Dermis blood vessel endothelial cell (primary cell): ENCODE results near the gene THUMPD3. TPM values are rescaled to one million over a fixed set of nuclear protein-coding genes. Genes with fewer than 3 reads are reported as not detected.

Experiments
- DNase-seq: peaks from one replicate; pipeline ENCODE4 v3.0.0; 2010
- total RNA-seq: library from RNA; depleted of rRNA; stranded (reverse); fragments of >200 nt; gene quantifications from 2 replicates; pipeline ENCODE4 v1.2.3, GENCODE V29; 2014

THUMPD3 gene
- total RNA-seq, 1 donor from 2014 or later = 23.5 TPM

DNA sequence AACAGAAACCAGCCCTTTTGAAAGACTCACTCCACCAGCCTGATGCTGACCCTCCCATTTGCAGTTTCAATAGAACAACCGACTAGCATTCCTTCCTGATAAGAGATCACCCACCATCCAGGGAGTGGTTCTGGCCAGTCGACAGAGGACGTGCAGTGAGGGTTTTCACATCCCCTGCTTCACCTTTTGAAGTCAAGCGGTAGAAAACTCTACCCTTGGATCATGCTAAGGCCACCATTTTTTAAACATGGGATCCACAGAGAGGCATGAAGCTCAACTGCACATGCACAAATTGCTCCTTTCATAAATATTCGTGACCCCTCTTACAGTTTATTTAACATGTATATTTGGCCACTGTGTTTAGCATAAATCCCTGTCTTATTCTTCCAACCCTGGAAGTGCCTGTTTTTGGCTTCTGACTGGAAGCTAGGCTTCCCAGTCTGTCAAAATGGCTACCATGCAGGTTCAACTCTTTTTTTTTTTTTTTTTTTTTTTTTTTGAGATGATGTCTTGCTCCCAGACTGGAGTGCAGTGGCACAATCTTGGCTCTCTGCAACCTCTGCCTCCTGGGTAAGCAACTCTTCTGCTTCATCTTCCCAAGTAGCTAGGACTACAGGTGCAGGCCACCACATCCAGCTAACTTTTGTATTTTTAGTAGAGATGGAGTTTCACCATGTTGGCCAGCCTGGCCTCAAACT, 1.0 kb upstream of the THUMPD3 start:
- DNase-seq = no peak

DNA sequence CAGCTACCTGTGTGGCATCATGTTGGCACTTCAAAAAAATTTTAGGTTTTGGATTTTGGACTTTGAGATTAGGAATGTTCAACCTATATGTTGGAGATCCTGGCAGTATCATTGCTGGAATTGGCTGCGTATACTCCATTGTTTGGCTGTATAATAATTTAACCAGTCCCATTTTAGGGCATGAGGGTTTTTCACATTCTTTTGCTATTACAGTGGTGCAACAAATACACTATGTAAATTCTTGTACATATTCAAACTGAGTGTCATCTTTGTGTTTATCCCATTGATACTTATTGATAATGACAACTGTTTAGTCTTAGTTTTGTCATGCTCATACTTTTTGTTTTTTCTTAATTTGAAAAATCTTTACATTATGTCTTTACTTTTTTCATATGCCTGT, 6.7 kb downstream of the THUMPD3 start:
- no peak for DNase-seq

DNA sequence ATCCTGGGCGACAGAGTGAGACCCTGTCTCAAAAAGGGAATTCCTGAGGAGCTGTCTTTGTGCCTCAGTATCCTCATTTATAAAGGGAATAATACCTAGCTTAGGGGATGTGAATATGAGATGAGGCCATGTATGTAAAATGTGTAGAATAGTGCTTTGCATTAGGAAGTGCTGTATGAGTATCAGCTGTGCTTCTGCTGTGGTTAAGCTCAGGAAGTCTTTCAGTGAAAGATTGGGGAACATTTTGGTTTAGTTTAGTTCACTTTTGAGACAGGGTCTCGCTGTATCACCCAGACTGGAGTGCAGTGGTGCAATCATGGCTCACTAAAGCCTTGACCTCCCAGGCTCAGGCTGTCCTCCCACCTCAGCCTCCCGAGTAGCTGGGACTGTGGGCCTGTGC, 10.6 kb downstream of the THUMPD3 start:
- DNase-seq = no peak

DNA sequence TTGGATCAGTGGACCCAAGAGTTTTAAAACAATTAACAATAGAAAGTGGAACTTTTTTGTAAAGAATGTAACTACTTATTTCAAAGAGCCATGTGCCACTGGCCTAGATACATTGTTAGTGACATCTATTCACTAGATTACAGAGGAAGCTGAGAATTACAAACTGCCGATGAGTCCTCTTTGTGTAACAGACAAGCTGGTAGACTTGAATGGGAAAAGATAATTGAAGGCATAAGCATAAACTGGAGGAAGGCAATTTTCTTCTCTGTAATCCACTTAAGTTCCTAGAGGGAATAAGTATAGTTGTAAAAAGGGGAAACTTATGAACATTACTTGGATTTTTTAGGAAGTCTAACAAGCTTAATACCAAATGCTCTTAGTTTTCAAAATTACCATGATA, 15.1 kb downstream of the THUMPD3 start:
- DNase-seq = no peak

DNA sequence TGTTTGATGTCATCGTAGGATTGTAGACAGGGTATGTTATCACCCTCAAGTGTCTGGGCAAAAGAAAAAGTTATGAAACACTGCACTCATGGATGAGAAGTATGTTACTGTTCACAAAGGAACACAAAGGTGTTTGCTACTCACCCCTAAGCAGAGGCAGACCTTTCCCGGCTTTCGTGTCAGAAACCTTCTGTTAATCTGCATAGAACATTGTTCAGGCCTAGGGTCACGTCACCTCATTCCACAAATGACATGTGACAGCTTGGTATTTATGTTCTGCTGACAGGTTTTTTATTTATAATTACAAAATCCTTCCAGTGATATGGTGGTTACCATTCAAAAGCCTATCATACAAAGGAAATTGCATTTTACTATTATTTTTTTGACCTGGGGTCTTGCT, 16.5 kb downstream of the THUMPD3 start:
- DNase-seq = no peak

DNA sequence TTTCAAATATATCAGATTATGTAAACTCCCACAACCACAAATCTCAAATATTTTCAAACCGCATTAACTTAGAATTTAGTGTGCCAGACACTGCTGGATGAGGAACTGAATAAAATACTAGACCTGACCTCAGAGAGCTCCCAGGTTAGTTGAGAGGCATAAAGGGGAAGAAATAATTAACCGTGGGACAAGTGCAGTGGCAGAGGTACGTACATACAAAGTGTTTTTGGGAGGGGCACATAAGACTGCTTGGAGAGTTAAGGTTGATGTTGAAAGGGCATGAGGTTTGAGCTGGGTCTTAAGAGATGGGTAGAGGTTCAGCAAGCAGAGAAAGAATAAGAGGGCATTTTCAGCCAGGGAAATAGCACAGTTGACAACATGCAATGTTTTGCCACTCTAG, 17.2 kb downstream of the THUMPD3 start:
- no peak for DNase-seq

DNA sequence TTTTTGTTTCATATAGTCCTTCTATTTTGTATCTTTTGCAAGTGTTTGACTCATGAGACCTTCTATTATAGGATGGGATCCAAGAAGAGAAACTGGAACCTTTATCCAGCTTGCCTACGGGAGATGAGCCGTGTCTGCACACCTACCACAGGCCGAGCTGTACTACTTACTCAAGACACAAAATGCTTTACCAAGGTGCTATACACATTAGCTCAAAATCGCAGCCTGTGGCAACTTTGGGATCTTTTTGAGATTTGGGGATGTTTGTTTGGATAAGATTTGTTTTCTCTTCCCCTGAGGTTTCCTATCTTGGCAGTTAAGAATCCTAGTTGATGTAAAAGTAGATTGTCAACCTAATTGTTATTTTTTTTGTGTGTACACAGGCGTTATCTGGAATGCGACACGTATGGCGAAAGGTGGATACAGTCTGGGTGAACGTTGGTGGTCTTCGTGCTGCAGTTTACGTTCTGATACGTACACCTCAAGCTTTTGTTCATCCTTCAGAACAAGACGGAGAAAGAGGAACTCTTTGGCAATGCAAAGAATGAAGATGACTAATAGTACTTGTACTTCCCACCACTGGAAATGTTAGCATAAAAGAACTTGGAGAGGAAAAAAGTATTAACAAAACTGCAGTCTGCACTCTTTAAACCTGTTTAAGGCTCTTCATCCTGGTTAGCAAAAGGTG, 21.4 kb downstream of the THUMPD3 start:
- DNase-seq = no peak

DNA sequence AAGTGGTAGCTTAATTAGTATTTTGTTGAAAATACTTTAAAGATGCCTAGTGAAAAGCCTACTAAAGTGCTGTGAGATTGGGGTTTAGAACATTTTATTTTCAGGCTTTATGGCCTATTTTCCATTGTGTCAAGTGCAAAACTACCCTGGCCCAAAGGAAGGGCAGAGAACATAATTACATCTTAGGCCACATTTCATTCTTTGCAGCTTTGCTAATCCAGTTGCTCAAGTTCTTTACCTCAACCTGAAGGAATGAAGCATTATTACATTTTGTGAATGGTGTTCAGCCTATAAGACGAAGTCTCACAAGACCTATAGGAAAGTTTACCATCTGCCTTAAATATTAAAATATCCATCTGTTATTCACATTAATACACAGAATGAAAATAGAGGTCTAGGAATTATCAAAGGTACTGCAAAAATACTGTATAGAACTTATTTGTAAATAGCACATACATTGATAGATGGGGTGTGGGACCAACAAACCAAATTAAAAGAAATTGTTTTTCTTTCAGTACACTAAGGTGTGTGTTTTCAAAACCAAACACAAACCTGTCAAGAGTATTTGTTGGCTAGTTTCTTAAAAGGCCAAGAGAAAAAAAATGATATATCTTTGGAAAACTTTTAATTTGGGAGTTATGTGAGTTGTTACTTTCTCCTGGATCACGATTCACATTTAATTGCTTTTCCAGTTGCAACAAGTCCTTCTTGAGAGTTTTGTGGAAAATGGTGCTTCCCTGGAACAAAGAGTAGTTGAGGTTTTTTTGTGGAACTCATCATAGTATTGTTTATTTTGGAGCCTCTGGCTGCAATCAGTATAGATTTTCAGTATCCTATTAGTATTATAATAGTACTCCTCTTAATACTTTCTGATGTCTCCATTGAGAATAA, 22.6 kb downstream of the THUMPD3 start:
- no peak for DNase-seq

DNA sequence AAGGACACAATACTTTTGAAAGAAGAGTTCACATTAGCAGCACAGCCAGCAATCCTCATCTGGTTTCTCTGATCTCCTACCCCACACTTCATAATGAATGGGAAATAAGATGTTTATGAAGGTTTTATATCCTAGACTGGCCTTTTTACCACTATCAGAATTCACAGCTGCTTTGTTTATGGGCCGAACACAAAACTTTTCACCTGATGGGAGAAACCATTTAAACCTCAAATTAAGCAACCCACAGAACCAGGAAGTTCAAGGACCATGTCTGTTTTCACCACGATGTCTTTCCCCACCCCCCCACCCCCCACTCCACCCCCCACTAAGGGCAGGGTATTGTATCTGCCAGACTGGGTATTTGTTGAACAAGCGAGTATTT, 23.2 kb downstream of the THUMPD3 start:
- DNase-seq = no peak

DNA sequence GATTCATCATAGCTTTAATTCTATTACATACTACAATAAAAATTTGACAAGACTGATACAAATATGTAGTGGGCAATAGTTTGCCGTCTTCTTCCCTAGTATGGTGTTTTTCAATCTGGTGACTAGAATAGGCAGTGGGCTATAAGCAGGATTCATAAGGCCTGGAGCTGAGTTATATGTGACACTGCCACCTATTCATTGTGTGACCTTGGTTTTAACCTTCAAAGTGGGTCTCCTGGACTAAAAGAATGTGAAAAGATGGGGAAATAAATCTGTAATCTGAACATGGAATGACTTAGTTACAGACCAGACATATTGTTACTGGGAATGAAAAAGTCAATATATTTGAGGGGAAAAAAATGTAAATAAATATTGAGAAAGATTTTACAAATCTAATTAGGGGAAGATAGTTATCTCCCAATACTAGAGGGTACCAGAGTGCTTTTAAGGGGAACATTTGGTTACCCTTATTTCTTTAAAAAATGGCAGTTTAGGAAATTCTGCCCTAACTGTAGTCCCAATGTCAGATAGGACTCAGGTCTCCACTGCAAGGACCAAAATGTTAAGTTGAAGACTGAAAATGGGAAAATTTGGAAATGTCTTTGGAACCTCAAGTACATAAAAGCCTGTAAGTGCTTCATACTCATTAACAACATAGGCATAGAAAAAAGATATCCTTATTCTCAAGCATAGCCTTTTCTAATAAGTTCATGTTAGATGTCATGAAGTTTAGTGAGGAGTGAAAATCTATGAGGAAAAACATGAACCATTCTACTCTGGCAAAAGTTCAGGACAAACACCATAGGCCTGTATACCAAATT, 23.9 kb downstream of the THUMPD3 start:
- no peak for DNase-seq

DNA sequence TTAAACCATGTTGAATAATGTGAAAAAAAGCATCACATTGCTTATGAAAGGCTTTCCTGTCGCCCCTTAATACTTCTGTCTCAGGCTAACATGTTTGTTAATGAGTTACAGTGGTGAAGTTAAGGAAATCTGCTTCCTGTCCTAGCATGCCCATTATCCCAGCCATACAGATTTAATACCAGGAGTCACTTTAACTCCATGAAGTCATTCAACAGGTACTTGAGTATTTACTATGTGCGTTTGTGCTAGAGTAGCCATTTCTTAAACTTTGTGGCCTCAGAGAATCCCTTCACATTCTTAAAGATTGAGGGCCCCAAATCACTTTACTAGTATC, 24.4 kb downstream of the THUMPD3 start:
- DNase-seq = no peak

DNA sequence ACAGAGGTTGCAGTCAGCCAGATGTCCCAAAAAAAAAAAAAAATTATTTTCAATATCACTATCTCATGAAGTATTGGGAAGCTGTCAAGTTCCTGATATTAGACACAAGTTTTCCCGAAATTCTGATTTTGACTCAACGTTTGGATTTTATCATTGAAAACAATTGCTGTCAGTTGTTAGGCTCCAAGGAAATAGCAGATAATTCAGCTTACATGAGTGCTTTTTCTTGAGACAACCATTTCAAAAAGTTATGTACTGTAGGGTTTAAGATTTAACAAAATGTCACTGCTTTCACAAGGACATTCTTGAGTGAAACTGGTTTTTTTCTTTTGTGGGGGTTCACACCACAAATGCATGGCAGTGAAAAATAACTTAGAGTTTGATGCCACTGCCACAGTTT, 25.3 kb downstream of the THUMPD3 start:
- DNase-seq = no peak

DNA sequence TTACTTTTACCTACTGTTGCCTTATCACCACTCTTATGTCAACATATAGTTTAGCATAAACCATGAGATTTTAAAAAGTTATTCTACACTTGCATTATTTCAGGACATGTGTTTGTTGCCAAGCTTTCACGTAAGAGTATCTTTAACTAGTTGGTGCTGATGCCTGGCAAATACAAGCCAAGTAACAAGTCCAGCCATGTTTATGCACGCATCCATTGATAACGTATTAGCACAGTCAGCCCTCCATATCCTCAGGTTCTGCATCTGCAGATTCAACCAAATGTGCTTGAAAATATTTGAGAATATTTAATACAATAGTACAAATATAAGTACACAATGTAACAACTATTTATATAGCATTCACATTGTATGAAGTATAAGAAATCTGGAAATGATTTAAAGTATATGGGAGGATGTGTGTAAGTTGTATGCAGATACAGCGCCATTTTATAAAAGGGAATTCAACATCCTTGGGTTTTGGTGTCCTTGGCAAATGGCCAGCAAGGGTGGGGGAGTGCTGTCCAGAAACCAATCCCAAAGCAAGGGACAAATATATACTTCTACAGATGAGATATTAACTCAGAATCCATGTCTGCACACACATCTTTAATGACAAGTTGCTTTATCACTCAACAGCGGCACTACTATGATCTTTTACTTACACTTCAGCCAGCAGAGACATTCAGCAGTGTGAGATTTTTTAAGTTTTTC, 25.9 kb downstream of the THUMPD3 start:
- DNase-seq = no peak

DNA sequence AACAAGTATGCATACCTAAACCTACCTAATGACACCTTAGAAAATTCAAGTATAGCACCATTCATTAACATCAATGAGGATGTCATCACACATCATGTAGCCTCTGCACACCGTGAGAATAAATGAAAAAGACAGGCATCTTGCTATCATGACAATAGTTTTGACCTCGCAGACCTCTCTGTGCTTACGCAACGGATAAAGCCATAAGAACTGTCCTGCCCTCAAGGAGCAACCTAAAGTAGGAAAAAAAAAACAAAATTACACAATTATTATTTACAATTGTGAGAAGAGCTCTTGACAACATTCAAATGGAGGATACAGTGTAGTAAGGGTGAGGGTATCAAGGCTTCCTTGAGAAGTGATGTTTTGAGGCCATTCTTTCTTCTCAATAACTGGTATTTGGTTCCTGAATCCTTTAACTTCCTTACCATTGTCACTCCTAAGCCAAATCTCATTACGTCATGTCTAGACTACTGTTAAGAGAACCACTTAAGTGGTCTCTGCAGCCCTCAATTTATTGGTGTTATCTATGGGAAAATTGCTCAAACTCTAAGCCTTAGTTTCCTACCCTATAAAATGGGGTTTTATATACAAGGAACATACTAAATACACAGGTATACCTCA, 27.5 kb downstream of the THUMPD3 start:
- no peak for DNase-seq

DNA sequence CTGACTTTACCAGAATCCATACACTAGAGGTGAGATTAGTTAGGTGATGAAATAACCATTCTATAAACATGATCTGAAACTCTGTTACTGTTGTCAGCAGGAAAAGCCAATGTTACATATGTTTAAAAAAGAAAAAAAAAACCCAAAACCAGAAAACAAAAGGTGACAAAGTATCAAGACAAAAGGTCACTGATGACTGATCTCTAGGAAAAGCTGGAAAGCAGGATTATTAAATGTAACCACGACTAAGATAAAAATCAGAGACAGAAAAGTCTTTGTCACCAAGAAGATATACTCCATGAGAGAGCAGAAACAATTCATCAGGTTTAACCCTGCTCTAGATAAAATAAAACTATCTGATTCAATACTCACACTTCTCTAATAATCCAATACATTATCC, 29.2 kb downstream of the THUMPD3 start:
- no peak for DNase-seq

DNA sequence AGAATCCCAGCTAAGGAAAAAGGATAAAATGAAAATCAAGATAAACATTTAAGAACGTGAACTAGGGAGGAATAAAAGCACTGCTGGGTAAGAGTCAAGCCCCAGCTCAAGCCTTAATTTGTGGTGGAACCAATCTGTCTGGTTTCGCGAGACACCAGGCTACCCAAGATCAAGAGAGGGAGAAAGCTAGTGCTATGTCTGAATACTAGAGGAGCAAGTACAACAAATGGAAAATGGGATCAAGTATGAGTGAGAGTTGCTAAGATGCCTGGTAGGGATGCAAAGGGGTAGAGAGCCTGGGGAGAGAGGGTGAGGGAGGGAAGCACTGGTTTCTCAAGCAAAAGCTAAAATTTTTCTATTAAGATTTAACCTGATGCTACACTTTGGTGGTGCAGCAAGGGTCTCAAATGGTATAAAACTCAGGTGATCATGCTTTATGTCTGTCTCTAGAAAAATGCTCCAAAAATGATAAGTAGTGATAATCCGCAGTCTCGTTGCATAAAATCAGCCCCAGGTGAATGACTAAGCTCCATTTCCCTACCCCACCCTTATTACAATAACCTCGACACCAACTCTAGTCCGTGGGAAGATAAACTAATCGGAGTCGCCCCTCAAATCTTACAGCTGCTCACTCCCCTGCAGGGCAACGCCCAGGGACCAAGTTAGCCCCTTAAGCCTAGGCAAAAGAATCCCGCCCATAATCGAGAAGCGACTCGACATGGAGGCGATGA, 32.9 kb downstream of the THUMPD3 start:
- DNase-seq = peak; percentile 20

DNA sequence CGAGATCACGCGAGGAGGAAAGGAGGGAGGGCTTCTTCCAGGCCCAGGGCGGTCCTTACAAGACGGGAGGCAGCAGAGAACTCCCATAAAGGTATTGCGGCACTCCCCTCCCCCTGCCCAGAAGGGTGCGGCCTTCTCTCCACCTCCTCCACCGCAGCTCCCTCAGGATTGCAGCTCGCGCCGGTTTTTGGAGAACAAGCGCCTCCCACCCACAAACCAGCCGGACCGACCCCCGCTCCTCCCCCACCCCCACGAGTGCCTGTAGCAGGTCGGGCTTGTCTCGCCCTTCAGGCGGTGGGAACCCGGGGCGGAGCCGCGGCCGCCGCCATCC, 33.4 kb downstream of the THUMPD3 start:
- DNase-seq = peak; percentile 96

DNA sequence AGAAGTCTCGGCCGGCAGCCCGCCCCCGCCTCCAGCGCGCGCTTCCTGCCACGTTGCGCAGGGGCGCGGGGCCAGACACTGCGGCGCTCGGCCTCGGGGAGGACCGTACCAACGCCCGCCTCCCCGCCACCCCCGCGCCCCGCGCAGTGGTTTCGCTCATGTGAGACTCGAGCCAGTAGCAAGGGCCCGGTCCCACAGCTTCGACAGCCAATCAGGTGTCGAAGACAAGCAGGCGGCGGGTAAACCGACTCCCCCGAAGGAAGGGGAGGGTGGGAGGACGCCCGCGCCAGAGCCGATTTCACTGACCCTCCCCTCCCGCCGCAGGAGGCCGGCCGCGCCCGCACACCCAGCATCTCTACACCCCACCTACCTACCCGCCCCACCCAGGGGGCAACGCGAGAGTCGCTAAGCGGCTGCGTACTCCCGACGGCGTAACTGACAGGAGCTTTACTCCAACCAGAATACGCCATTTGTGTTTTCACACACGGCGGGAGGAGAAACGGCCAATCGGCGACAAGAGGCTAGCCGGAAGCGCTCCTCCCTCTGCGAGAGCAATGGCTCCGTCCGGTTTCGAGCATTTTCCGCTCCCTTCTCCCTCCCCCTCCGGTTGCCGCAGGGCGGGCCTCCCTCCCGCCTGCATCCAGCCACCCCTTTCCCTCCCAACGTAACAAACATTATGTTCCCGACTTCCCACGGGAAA, 33.9 kb downstream of the THUMPD3 start:
- DNase-seq = peak; percentile 100

DNA sequence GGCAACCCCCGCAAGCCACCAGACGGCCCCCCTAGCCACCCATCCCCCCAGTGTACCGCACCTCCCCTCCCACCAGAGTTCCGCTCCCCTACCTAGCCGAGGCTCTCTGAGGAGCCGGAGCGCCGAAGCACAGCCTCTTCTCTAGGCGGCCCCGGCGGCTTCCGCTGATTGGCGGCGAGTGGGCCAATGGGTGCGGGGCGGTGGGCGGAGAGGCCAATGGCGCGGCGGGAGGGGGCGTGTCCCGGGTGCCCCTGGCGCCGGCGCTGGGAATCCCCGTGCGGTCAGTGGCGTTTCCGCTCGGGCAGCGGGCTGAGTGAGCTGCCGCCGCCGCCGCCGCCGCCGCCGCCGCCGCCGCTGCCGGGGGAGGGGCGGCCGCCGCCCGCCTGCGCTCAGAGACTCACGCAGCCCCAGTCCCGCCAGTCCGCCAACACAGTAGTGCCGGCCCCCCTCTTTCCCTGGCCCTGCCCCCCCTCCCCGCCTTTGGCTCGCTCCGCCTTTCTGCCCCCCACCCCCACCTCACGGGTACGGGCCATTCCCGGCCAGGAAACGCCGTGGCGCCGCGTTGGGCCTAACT, 34.6 kb downstream of the THUMPD3 start, which contains the start of gene SETD5:
Gene SETD5 (plus strand): TSS at position 284 of the 574 bp plus-strand sequence. CDS start 31,324 bp downstream, outside the sequence.
- peak; percentile 98 for DNase-seq
